GM12873 (cell line): ENCODE measurements around the gene AHNAK.

ENCODE experiments used
- TF ChIP-seq, protein P1 (sequence below): IDR thresholded peaks from 2 replicates; pipeline ENCODE4 v1.5.1; 2012; ENCODE audit warnings: low read depth, mild to moderate bottlenecking, moderate library complexity, low read length, control low read depth; ENCODE audit not compliant: insufficient read depth; ENCODE audit errors: missing control alignments

The AHNAK gene

DNA sequence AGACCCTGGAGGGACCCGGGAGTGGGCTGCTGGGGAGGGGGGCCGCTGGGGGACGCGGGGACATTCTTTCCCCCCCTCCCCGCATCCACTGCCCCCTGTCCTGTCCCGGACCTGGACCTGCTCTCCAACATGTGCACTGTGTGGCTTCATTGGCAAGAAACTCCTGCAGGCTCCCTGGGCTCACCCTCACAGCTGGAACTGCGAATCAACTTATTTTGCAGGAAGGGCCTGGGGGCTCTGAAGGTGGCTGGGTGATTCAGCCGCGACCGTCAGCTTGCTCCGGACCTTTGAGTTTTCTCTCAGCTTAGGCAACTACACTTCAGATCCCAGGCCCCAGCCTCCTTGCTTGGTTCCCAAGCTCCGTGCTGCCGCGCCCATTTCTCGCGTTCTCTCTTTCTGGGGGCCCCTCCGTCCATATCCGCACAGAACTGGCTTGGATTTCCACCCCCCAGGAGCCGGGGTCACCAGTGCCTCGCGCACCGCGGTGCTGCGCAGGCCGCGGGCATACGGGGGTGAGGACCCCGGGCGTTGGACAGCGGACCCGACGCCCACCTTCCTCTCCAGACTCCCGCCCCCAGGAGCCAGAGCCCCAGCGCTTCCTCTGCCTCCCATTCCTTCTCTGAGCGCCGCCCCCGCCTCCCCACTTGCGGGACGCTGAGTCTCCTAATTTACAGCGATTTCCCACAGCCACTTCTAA, 471 bp upstream of the AHNAK start:
- TF ChIP-seq, protein P1, sequence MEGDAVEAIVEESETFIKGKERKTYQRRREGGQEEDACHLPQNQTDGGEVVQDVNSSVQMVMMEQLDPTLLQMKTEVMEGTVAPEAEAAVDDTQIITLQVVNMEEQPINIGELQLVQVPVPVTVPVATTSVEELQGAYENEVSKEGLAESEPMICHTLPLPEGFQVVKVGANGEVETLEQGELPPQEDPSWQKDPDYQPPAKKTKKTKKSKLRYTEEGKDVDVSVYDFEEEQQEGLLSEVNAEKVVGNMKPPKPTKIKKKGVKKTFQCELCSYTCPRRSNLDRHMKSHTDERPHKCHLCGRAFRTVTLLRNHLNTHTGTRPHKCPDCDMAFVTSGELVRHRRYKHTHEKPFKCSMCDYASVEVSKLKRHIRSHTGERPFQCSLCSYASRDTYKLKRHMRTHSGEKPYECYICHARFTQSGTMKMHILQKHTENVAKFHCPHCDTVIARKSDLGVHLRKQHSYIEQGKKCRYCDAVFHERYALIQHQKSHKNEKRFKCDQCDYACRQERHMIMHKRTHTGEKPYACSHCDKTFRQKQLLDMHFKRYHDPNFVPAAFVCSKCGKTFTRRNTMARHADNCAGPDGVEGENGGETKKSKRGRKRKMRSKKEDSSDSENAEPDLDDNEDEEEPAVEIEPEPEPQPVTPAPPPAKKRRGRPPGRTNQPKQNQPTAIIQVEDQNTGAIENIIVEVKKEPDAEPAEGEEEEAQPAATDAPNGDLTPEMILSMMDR: no peak

DNA sequence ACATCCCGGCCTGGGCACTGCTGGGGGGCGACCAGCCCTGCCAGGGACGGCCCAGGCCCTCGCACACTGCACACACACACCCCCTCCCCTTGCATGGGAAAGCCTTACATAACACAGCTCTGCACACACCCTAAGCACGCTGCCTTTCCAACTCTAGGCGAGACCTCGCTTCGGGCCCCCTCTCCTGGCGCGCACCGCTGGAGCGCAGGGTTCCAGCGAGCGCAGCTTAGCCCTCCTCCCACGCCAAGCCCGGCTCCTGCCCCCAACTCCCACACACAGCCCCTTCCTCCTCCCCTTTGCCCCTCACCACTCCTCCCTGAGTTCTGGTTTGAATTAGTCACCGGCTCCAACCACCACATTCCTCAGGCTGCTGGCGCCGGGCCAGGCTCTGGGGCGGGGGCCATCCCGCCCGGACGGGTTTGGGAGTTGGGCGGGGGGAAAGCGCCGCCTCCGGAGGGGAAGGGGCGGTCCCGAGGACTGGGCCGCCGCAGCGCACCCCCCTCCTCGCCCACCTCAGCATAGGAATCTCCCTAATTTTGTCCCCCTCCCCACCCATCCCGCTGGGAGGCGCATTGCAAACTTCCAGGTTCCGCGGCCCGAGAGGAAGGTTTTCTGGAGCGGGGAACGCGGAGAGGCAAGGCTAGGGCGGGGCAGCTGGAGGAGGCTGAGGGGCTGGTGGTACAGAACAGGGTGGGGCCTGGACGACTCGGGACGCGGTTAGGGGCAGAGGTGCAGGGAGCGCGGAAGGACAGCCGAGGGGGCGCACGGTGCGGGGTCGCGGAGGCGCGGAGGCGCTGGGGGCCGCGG, 966 bp downstream of the AHNAK start:
- TF ChIP-seq, protein P1: peak; percentile 26

DNA sequence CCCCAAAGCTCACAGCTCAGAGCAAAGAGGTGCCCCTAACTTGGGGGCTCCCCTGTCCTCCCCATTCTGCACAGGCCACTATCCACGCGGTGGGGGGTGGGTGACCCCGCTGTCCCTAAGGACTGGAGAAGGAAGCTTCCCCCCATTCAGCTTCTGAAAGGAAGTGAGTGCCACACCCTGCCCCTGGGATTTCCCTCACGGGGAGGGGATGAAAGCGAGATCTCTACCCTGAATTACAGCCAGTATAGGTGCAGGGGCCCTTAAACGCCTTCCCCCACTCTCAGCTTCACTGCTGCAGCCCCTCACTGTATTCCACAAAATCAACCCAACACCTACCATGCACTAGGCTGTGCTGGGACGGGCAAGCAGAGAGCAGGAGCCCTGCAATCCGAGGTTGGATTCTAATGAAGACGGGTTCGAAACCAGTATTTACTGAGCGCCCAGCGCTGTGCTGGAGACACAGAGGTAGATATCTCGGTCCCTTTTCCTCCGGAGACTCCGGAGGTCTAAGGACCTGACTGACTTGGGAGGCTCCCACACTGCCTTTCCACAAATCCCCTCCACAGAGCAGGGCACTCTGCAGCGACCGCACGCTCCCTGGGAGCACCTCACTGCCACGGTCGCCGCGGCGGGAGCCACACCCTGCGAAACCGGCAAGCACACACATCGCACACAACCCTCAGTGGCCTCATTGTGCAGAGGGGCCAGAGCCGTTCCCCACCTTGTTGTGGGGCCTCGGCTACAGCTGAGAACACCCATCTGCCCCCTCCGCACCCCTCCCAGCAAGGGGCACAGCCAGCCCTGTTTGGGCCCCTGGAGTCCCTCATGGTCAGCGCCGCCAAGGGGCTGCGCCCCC, 1.8 kb downstream of the AHNAK start:
- TF ChIP-seq, protein P1: no peak

DNA sequence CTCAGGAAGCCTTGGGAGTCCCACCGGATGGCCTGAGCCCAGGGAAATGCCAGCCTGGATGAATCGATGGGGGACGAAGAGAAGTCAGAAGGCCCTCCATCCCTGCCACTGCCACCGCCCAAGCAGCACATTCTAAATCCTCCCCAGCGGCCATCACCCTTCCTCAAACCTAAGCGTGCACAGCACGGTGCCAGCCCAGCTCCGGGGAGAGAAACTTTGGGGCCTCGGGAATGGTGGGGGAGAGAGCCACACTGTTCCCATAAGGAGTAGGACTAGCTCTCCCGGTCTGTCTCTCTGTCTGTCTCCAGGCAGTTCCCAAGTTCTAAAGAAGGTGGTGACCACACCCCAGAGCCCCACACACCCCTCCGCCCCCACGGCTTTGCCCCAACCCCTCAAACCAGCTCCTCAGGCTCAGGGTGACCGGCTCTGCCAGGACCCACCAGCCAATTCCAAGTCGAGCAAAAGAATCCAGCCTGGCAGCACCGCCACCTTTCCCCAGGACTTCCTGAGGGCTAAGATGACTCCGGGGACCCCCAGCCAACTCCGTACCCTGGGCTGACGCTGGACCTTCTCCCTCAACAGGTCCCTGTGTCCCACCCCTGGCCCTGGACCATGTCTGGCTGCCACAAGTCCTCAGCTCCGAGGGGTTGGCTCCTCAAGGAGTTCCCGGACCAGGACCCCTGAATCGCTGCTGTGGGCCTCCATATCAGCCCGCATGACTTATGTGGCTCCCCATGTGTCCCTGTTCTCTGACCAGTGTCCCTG, 2.7 kb downstream of the AHNAK start:
- TF ChIP-seq, protein P1: no peak

DNA sequence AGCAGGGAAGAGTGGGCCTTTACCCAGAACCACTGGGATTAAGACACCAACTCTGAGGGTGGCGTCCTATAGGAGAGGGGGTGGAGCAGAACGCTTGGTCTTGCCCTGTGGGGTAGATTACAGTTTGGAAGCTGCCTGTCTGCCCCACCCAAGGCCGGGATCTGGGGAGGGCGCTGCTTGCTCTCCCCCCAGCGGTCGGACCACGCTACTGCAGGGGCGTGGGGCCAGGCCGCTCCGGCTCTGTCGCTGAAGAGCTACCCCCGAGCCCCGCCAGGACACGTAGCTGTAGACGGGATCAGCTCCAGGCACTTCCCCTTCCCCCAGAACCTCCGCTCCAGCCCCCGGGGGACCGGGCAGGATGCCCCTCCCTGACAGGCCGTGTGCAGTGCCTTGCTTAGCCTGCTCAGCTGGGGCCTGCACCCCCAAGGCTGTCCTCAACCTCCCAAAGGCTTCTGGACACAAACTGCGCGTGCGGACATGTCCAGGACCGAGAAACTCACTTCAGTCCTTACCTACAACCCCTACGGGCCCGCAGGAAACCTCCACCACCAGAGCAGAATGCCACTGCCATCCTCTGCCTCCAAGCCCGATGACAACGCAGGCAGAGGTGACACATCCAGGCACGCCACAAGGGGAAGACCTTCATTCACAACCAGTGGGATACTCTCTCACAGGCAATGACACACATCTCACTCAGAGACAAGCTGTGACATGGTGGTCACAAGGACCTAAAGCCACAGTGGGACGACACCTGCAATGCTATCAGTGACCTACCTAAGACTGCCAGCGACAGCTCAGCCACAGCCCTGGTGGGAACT, 3.6 kb downstream of the AHNAK start:
- TF ChIP-seq, protein P1: peak; percentile 98

DNA sequence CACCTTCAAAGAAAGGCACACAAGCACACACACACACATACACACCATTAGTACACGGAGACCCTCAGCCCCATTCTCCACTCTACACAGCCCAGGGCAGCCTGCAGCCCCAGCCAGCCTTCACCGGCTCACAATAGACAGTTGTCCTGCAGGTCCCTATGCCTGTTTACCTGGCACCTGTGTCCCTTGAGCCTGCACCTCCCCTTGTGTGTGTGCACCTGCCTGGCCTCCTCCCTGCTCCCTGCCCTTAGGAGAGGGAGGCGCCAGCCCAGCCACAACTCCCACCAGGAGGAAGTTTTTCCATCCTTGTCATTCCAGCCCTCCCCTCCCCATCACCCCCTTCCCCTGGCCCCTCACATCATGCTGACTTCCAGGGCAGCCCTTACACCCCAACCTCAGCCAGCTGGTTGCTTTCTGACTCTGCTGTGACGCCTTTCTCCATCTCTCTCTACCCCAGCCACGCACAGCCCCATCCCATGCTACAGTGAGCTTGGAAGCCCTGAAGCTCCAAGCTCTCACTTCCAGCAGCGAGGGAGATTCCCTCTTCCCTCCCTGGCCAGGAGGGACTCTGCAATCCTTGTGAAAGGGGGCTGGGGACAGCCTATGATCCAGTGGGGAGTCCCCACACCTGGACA, 4.4 kb downstream of the AHNAK start:
- TF ChIP-seq, protein P1: no peak
